Breast epithelium (tissue), 4 donors: ENCODE results near the gene S100A7. TPM values are rescaled to one million over a fixed set of nuclear protein-coding genes. Genes with fewer than 3 reads are reported as not detected.
A peak's percentile ranks its signal among the peaks of the same experiment; 100 is the strongest.
"Not testable (repeated sequence)": the region's sequence is repeated elsewhere in the genome, so short reads cannot be mapped to it uniquely, and the experiment has no call there.

Experiments
- DNase-seq, 2 donors: peaks; one replicate each; pipeline ENCODE4 v3.0.0-alpha.2; 2019; ENCODE audit warnings: low spot score in 2 of 2
- H3K27ac ChIP-seq, 2 donors: fragments of 200-600 bp; sonication (generic) in 1 of 2; one replicate each; pipeline ENCODE4 v1.5.1; 2016 to 2019; ENCODE audit warnings: mild to moderate bottlenecking in 1 of 2
- H3K27me3 ChIP-seq, 2 donors: fragments of 200-600 bp; sonication (generic) in 1 of 2; one replicate each; pipeline versions ENCODE4 v1.5.1 to v1.6.0; 2017 to 2019; ENCODE audit warnings: control low read depth in 1 of 2, mild to moderate bottlenecking in 1 of 2
- H3K36me3 ChIP-seq: fragments of 200-600 bp; one replicate; pipeline ENCODE4 v1.5.1; 2019
- H3K4me1 ChIP-seq, 2 donors: fragments of 200-600 bp; sonication (generic); one replicate each; pipeline ENCODE4 v1.5.1; 2016 to 2019; ENCODE audit warnings: control low read depth in 1 of 2
- H3K4me3 ChIP-seq, 3 donors: fragments of 200-600 bp; sonication (generic); 1 replicate in 2 of 3; 2 replicates in 1 of 3; pipeline ENCODE4 v1.5.1; 2016 to 2019; ENCODE audit warnings: mild to moderate bottlenecking in 3 of 3, moderate library complexity in 2 of 3
- H3K9me3 ChIP-seq, 2 donors: fragments of 200-600 bp; sonication (generic) in 1 of 2; one replicate each; pipeline ENCODE4 v1.5.1; 2016 to 2019; ENCODE audit warnings: control low read depth in 1 of 2
- CTCF ChIP-seq, 3 donors: fragments of 450-650 bp; IDR thresholded peaks; one replicate each; pipeline ENCODE4 v1.5.1; 2016 to 2017; ENCODE audit warnings: antibody characterized with exemption in 3 of 3, mild to moderate bottlenecking in 3 of 3, moderate library complexity in 3 of 3
- POLR2A ChIP-seq: fragments of 450-650 bp; IDR thresholded peaks from one replicate; pipeline ENCODE4 v1.6.1; 2016; ENCODE audit warnings: antibody characterized with exemption, mild to moderate bottlenecking, moderate library complexity
- POLR2AphosphoS5 ChIP-seq, 3 donors: sonication (generic); formaldehyde crosslinking; IDR thresholded peaks; one replicate each; pipeline ENCODE4 v1.6.1; 2017; ENCODE audit warnings: antibody characterized with exemption in 3 of 3
- intact Hi-C: fragments of 100-400 bp; cut with DNase I; formaldehyde crosslinking; loops from one replicate; pipeline ENCODE4 v1.15.1; 2023; ENCODE audit warnings: low total_unique reads
- total RNA-seq, 3 donors: library from RNA; depleted of rRNA; stranded (reverse); fragments of >200 nt; gene quantifications; one replicate each; pipeline ENCODE4 v1.1.0, GENCODE V29; 2016

S100A7 gene
- total RNA-seq, 3 donors from 2014 or later, result not detected

DNA sequence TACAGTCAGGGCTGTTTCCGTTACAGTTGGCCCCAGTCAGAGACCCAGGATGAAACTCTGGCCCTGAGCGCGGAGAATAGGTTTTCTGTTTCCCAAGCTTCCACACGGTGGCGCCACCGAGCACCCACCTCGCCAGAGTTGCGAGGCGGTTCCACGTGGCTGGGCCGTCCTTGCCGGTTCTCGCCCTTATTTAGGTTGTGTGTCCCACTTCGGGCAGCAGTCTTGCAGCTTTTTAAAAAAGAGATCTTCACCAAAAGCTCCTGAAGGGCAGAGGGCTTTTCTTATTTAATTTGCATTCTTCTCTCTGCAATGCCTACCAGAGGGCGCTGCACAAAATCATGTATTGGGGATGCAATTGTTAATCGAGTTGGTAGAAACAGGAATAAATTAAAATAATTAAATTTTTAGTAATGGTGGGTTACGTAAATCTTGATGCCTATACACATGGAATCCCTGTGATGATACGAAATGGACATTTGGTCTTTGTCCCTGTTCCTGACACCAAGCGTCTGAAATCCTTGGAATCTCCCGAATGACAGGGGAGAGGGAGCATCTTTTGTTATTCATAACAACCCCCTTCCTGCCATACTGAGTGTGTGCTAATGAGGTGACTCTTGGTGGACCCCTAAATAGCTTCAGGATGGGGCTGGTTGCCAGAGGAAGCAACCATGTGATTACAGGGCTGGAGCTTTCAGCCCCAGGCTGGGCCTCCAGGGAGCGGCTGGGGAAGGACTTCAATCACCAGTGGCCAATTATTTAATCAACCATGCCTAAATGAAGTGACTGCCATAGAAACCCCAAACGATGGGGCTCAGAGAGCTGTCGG, 5.6 kb upstream of the S100A7 start:
- no peaks in the 10 kb centered on the region for H3K4me1 ChIP-seq
- H3K4me3 ChIP-seq, result no peak overlapping the region
- no peaks in the 10 kb centered on the region for H3K27me3 ChIP-seq
- H3K27ac ChIP-seq, result no peak overlapping the region
- intact Hi-C loops, result no loop called here
- H3K9me3 ChIP-seq, result peaks cover 0 to 2% of the 10 kb centered on the region in 2 donors
- TF ChIP-seq POLR2AphosphoS5 (IDR thresholded peaks at IDR 0.05), result no peak
- peak in 2 of 3 donors; percentile 63 to 65 for TF ChIP-seq CTCF (IDR thresholded peaks at IDR 0.05)
- H3K36me3 ChIP-seq, result no peaks in the 10 kb centered on the region
- DNase-seq, result no peak

DNA sequence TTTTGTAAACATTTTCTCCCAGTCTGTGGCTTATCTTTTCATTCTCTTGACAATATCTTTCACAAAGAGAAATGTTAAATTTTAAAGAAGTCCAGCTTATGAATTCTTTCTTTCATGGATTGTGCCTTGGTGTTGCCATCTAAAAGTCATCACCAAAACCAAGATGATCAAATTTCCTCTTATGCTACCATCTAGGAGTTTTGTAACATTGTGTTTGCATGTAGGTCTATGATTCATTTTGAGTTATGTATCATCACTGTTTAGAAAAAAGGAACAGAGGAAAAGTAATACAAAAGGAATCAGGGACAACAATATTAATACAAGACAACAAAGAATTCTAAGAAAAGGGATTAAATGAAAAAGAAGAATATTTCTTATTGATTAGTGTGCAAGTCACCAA, 2.3 kb upstream of the S100A7 start:
- H3K27me3 ChIP-seq, intact Hi-C loops, H3K9me3 ChIP-seq, DNase-seq, H3K4me1 ChIP-seq, H3K27ac ChIP-seq, H3K36me3 ChIP-seq, H3K4me3 ChIP-seq: not testable (repeated sequence)

DNA sequence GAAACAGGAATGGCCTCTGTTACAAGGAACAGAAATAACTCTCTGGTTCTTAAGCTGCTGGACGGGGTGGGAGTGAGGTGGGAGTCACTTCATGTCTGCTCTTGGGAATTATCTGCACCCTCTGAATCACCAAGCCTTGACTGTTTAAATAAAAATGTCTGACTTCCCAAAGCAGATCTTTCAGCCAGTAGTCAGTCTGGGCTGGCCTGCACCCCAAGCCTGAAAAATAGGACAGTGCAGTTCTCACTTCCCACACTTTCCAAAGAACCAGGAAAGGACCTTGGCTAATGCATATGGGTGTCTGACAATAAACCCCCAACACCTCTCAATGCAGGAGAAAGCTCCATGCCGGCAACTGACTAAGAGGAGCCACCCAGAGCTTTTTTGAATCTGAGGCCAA, 796 bp downstream of the S100A7 start:
- Histone ChIP-seq H3K27me3 (no peaks in the 10 kb centered on the region), H3K36me3 (no peaks in the 10 kb centered on the region), H3K27ac (no peak overlapping the region), H3K4me3 (no peak overlapping the region), H3K9me3 (no peaks in the 10 kb centered on the region), H3K4me1 (no peaks in the 10 kb centered on the region)
- intact Hi-C loops, result no loop called here
- TF ChIP-seq CTCF (IDR thresholded peaks at IDR 0.05), result no peak
- no peak for TF ChIP-seq POLR2A
- no peak for TF ChIP-seq POLR2AphosphoS5 (IDR thresholded peaks at IDR 0.05)
- no peak for DNase-seq

DNA sequence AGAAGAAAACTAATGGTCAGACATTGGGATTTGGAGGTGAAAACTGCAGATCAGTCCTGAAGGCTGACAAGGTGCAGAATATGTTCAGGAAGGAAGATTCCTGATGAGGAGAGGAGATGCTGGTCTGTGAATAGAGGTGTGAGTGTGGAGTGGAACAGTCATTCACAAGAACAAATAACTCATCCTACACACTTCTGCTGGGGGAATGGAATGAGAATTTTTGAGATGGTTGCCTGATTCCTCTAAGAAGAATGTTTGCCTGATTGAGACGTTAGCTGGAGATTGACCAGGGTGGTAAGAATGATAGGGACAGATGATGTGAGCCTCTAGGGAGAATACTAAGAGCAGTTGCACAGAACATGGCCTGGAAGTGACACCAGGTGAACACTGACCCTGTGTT, 4.1 kb downstream of the S100A7 start:
- TF ChIP-seq POLR2A (no peak), CTCF (IDR thresholded peaks at IDR 0.05) (no peak), POLR2AphosphoS5 (IDR thresholded peaks at IDR 0.05) (no peak)
- no peak overlapping the region for H3K4me3 ChIP-seq
- no peak overlapping the region for H3K27ac ChIP-seq
- no peak for DNase-seq
- H3K36me3 ChIP-seq, result no peaks in the 10 kb centered on the region
- H3K4me1 ChIP-seq, result no peaks in the 10 kb centered on the region
- no peaks in the 10 kb centered on the region for H3K9me3 ChIP-seq
- intact Hi-C loops, result no loop called here
- no peaks in the 10 kb centered on the region for H3K27me3 ChIP-seq

DNA sequence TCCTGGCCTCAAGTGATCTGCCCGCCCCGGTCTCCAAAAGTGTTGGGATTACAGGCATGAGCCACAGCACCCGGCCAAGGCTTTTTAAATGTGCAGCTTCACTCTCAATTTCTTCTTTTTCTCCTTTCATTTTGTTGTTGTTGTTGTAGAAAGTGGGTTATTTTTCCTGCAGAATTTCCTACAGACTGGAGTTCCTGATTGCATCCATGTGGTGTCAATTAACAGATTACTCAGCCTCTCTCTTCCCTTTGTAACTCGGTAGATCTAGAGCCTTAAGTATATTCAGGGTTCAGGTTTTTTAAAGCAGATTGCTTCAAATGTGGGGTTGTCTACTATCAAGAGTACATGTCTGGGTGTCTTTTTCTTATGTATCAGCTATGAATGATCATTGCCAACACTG, 11.6 kb downstream of the S100A7 start:
- H3K9me3 ChIP-seq, intact Hi-C loops, H3K27me3 ChIP-seq, H3K36me3 ChIP-seq, H3K4me3 ChIP-seq, DNase-seq, H3K4me1 ChIP-seq, H3K27ac ChIP-seq: not testable (repeated sequence)

DNA sequence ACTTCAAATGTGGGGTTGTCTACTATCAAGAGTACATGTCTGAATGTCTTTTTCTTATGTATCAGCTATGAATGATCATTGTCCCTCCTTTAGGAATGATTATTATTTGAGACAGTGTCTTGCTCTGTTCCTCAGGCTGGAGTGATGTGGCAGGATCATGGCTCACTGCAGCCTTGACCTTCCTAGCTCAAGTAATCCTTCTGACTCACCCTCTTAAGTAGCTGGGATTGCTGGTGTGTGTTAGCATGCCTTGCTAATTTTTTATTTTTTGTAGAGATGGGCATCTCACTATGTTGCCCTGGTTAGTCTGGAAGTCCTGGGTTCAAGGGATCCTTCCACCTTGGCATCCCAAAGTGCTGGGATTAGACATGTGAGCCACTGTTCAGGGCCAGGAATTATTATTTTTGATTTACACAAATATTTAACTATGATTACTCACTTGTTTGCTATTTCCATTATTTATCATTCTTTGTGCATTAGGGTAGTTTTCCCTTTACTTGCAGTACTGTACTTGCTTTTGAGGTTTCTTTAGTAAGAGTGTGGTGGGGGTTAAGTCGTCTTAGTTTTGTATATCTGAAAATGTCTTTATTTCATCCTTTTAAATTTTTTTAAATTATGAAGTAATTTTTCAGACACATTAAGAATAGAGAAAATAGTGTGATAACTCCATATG, 12.8 kb downstream of the S100A7 start:
- Histone ChIP-seq H3K4me3 (no peak overlapping the region), H3K36me3 (no peaks in the 10 kb centered on the region), H3K9me3 (no peaks in the 10 kb centered on the region), H3K4me1 (no peaks in the 10 kb centered on the region), H3K27ac (no peak overlapping the region), H3K27me3 (peaks cover 0 to 15% of the 10 kb centered on the region in 2 donors)
- no peak for DNase-seq
- intact Hi-C loops, result no loop called here
- no peak for TF ChIP-seq CTCF (IDR thresholded peaks at IDR 0.05)
- TF ChIP-seq POLR2A, result no peak
- TF ChIP-seq POLR2AphosphoS5 (IDR thresholded peaks at IDR 0.05), result no peak
